Measurements from ENCODE around the gene ITGA1.

DNA sequence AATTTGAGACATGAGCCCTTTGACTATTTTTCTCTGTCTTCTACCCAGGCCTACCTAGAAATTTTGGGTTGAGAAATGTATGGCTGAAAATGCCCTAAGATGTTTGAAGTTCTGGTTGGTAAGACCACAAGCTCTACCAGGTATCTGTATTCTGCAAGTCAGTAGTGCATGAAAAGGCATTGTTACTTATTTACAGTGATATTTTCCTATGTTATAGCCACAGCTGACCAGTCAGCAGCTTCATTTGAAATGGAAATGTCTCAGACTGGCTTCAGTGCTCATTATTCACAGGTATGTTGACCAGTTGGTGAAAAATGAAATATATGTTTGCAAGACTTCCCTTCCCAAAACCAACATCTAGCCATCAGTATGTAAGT lies 109.5 kb downstream of the ITGA1 start:
- no peak for TF ChIP-seq CTCF (IDR thresholded peaks at IDR 0.05)
- TF ChIP-seq POLR2AphosphoS5 (IDR thresholded peaks at IDR 0.05) = no peak

Measured in breast epithelium (tissue), 3 donors.